Breast epithelium (tissue), 4 donors: ENCODE measurements around the gene SEPSECS. TPM values are rescaled to one million over a fixed set of nuclear protein-coding genes. Genes with fewer than 3 reads are reported as not detected.

Experiments
- DNase-seq, 2 donors: peaks; one replicate each; pipeline ENCODE4 v3.0.0-alpha.2; 2019; ENCODE audit warnings: low spot score in 2 of 2
- H3K27ac ChIP-seq, 2 donors: fragments of 200-600 bp; sonication (generic) in 1 of 2; one replicate each; pipeline ENCODE4 v1.5.1; 2016 to 2019; ENCODE audit warnings: mild to moderate bottlenecking in 1 of 2
- H3K27me3 ChIP-seq, 2 donors: fragments of 200-600 bp; sonication (generic) in 1 of 2; one replicate each; pipeline versions ENCODE4 v1.5.1 to v1.6.0; 2017 to 2019; ENCODE audit warnings: control low read depth in 1 of 2, mild to moderate bottlenecking in 1 of 2
- H3K36me3 ChIP-seq: fragments of 200-600 bp; one replicate; pipeline ENCODE4 v1.5.1; 2019
- H3K4me1 ChIP-seq, 2 donors: fragments of 200-600 bp; sonication (generic); one replicate each; pipeline ENCODE4 v1.5.1; 2016 to 2019; ENCODE audit warnings: control low read depth in 1 of 2
- H3K4me3 ChIP-seq, 3 donors: fragments of 200-600 bp; sonication (generic); 1 replicate in 2 of 3; 2 replicates in 1 of 3; pipeline ENCODE4 v1.5.1; 2016 to 2019; ENCODE audit warnings: mild to moderate bottlenecking in 3 of 3, moderate library complexity in 2 of 3
- H3K9me3 ChIP-seq, 2 donors: fragments of 200-600 bp; sonication (generic) in 1 of 2; one replicate each; pipeline ENCODE4 v1.5.1; 2016 to 2019; ENCODE audit warnings: control low read depth in 1 of 2
- POLR2A ChIP-seq: fragments of 450-650 bp; IDR thresholded peaks from one replicate; pipeline ENCODE4 v1.6.1; 2016; ENCODE audit warnings: antibody characterized with exemption, mild to moderate bottlenecking, moderate library complexity
- POLR2AphosphoS5 ChIP-seq, 3 donors: sonication (generic); formaldehyde crosslinking; IDR thresholded peaks; one replicate each; pipeline ENCODE4 v1.6.1; 2017; ENCODE audit warnings: antibody characterized with exemption in 3 of 3
- intact Hi-C: fragments of 100-400 bp; cut with DNase I; formaldehyde crosslinking; loops from one replicate; pipeline ENCODE4 v1.15.1; 2023; ENCODE audit warnings: low total_unique reads
- total RNA-seq, 3 donors: library from RNA; depleted of rRNA; stranded (reverse); fragments of >200 nt; gene quantifications; one replicate each; pipeline ENCODE4 v1.1.0, GENCODE V29; 2016
- TF ChIP-seq, protein P1 (sequence below), 3 donors: fragments of 450-650 bp; IDR thresholded peaks; one replicate each; pipeline ENCODE4 v1.5.1; 2016 to 2017; ENCODE audit warnings: antibody characterized with exemption in 3 of 3, mild to moderate bottlenecking in 3 of 3, moderate library complexity in 3 of 3

SEPSECS gene
- total RNA-seq, 3 donors from 2014 or later: 8.8 to 18.7 (median 10.8) TPM

DNA sequence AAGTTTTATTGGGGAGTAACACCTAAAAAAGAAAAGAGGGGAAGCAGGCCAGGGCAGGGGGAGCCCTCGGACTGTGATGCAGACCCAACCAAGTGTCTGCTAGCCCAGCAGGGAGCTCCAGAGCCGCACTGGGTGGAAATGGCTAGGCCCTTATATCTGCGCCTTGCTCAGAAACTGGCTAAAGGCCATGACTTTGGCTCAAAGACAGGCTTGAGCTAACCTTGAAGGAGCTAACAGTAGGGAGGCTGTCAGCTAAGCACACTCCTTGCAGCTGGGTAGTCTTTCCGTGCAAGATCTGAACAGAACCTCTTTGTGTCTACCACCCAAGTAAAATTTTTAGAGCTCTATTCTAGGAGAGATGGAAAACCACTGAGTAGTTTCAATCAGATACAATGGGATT lies 43.0 kb downstream of the SEPSECS start:
- no peaks in the 10 kb centered on the region for H3K36me3 ChIP-seq
- no peaks in the 10 kb centered on the region for H3K27me3 ChIP-seq
- no peaks in the 10 kb centered on the region for H3K4me1 ChIP-seq
- DNase-seq: no peak
- H3K27ac ChIP-seq: no peak overlapping the region
- TF ChIP-seq, protein P1, sequence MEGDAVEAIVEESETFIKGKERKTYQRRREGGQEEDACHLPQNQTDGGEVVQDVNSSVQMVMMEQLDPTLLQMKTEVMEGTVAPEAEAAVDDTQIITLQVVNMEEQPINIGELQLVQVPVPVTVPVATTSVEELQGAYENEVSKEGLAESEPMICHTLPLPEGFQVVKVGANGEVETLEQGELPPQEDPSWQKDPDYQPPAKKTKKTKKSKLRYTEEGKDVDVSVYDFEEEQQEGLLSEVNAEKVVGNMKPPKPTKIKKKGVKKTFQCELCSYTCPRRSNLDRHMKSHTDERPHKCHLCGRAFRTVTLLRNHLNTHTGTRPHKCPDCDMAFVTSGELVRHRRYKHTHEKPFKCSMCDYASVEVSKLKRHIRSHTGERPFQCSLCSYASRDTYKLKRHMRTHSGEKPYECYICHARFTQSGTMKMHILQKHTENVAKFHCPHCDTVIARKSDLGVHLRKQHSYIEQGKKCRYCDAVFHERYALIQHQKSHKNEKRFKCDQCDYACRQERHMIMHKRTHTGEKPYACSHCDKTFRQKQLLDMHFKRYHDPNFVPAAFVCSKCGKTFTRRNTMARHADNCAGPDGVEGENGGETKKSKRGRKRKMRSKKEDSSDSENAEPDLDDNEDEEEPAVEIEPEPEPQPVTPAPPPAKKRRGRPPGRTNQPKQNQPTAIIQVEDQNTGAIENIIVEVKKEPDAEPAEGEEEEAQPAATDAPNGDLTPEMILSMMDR (IDR thresholded peaks at IDR 0.05): no peak
- TF ChIP-seq POLR2A: no peak
- no peak for TF ChIP-seq POLR2AphosphoS5 (IDR thresholded peaks at IDR 0.05)
- no peak overlapping the region for H3K4me3 ChIP-seq
- H3K9me3 ChIP-seq: no peaks in the 10 kb centered on the region
- intact Hi-C loops: no loop called here

DNA sequence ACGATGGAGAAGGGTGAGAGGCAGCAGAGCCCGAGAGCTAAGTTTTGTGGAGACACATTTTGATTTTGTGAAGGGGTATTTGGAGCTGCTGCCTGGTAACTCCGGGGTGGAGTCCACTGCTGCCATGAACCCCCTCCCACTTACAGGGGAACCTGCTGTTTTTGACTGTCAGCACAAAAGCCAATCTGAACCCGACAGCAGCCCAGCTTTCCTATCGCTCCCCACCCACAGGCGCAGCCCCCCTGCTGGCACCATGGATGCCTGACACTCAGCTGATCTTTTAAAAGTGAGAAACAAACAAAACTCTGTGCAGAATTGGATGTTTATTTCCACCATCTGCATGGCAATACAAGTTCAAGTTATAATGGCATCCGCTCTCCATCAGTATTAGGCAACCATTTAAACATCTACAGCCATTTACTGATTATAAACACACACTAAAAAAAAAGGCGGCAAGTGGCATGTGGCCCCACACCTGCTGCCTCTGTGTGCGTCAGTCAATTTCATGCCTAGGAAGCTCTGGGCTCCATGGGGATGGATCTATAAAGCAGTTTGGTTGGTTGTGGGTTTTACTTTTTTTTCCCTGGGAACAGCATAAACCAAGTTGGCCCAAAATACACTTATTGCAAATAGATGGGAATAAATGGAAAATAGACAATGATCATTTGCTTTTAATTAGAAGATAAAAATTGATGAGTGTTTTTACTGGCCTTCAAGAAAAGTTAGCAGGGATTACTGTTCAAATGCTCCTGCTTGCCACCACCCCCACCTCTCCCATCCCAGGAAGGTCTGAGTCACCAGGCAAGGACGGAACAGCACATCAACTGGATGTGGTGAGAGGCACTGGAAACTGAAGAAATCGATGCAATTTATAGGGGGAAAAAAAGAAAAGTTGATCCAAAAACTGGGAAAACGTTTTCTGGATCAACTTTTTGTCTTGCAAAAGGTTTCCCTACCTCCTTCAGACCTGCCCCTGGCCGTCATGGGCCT lies 46.0 kb downstream of the SEPSECS start:
- H3K27ac ChIP-seq: no peak overlapping the region
- no peak overlapping the region for H3K4me3 ChIP-seq
- H3K4me1 ChIP-seq: no peaks in the 10 kb centered on the region
- TF ChIP-seq POLR2A (no peak), POLR2AphosphoS5 (IDR thresholded peaks at IDR 0.05) (no peak)
- TF ChIP-seq, protein P1 (IDR thresholded peaks at IDR 0.05): no peak
- DNase-seq: no peak
- H3K36me3 ChIP-seq: no peaks in the 10 kb centered on the region
- intact Hi-C loops: no loop called here
- H3K27me3 ChIP-seq: no peaks in the 10 kb centered on the region
- no peaks in the 10 kb centered on the region for H3K9me3 ChIP-seq

DNA sequence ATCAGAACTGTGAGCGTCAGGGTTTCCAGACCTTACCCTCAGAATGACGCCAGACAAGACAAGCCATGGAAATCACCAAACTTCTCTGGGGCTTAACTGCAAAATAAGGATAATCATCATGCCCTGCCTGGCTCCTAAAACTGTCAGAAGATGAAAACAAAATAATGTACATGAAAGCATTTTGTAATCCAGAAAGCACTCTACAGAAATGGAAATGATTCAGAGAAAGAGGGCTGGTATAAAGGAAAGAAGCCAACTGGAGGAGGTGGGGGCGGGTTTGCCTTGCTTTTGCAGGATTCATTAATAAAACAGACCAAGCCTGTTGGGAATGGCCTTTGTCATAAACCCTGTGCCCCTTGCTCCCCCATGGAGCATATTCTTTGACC lies 47.3 kb downstream of the SEPSECS start:
- intact Hi-C loops: no loop called here
- H3K27ac ChIP-seq: no peak overlapping the region

DNA sequence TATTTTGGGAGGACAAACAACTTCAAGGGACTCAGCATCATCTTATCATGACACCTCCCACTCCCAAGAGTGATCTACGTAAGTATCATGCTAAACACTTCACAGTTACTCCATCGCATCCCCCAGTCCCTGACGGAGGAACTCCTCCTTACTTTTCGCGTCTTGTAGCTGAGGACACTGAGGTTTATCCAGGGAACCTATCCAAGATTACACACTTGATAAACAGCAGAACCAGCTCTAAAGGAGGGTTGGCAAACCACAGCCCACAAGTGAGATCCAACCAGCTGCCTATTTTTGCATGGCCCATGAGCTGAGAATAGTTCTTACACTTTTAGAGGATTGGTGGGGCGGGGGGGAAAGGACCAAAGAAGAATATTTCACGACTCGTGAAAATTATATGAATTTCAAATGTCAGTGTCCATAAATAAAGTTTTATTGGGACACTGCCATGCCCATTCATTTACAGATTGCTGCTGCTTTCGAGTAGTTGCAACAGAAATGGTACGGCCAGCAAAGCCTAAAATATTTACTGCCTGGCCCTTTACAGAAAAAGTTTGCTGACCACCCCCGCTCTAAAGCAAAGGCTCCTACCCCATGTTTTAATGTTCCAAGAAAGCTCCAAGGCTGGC lies 47.8 kb downstream of the SEPSECS start:
- Histone ChIP-seq H3K27ac (no peak overlapping the region), H3K27me3 (no peaks in the 10 kb centered on the region), H3K36me3 (no peaks in the 10 kb centered on the region), H3K4me3 (no peak overlapping the region), H3K4me1 (no peaks in the 10 kb centered on the region), H3K9me3 (no peaks in the 10 kb centered on the region)
- TF ChIP-seq POLR2AphosphoS5 (IDR thresholded peaks at IDR 0.05): no peak
- intact Hi-C loops: no loop called here
- DNase-seq: no peak

More for the DNA sequence above, 47.3 kb downstream of the SEPSECS start:
- H3K36me3 ChIP-seq: no peaks in the 10 kb centered on the region
- H3K4me1 ChIP-seq: no peaks in the 10 kb centered on the region
- no peaks in the 10 kb centered on the region for H3K27me3 ChIP-seq
- no peak for DNase-seq
- TF ChIP-seq, protein P1 (IDR thresholded peaks at IDR 0.05): no peak
- TF ChIP-seq POLR2A (no peak), POLR2AphosphoS5 (IDR thresholded peaks at IDR 0.05) (no peak)
- no peak overlapping the region for H3K4me3 ChIP-seq
- H3K9me3 ChIP-seq: no peaks in the 10 kb centered on the region

DNA sequence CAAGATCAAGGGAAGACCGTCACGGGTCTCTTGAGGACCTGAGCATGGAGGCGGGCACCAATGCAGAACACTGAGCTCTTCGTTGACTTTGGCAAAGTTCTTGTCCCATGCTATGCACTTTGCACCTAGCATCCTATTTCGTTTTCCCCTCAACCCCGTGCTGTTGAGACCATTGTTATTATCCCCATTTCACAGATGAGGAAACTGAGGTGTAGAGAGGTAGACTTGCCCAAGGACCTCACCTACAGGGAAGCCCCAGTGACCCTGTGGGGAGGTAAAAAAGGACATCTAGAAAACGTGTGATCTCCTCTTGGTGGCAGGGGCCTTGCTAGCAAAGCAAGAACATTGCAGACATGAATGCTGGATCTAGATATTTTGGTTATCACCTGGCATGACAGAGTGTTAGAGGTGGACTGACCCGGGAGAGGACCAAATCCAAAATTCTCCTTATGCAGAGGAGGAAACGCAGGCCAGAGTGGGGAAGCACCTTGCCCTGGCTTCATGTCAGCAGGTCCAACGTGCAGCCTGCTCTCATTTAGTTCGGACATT lies 48.5 kb downstream of the SEPSECS start:
- Histone ChIP-seq H3K27me3 (no peaks in the 10 kb centered on the region), H3K27ac (no peak overlapping the region), H3K9me3 (no peaks in the 10 kb centered on the region), H3K36me3 (no peaks in the 10 kb centered on the region), H3K4me1 (no peaks in the 10 kb centered on the region), H3K4me3 (no peak overlapping the region)
- DNase-seq: no peak
- TF ChIP-seq, protein P1 (IDR thresholded peaks at IDR 0.05): no peak
- TF ChIP-seq POLR2AphosphoS5 (IDR thresholded peaks at IDR 0.05) (no peak), POLR2A (no peak)
- intact Hi-C loops: no loop called here
